Ovary (tissue), 3 donors: Measurements from ENCODE around the gene PAQR5.

ENCODE experiments used
- EP300 ChIP-seq: sonication (generic); formaldehyde crosslinking; IDR thresholded peaks from one replicate; pipeline ENCODE4 v1.6.1; 2017; ENCODE audit warnings: antibody characterized with exemption
- POLR2A ChIP-seq: fragments of 450-650 bp; IDR thresholded peaks from one replicate; pipeline ENCODE4 v1.6.1; 2017; ENCODE audit warnings: antibody characterized with exemption, mild to moderate bottlenecking, moderate library complexity
- TF ChIP-seq, protein P1 (sequence below), 3 donors: fragments of 450-650 bp in 2 of 3; fragments of 200-600 bp in 1 of 3; IDR thresholded peaks; one replicate each; pipeline versions ENCODE4 v1.5.1 to v1.8.0; 2016 to 2022; ENCODE audit warnings: antibody characterized with exemption in 3 of 3, mild to moderate bottlenecking in 1 of 3
- donor health status: DM: no; HTN: no; CAD: no.

DNA sequence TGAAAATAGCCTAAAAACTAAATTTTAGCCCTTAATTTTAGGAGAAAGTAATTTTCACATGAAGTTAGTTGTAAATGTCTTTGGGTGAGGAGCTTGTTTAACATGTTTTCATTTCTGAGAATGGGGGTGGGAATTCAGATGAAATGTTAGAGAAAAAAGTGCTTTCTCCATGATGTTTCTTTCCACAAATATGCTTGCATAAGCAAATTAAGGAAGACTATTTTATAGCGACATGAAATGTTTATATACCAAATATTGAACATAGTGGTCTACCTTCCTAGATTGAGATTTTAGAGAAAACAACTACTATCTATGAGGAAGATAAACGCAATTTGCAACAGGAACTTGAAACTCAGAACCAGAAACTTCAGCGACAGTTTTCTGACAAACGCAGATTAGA, 140.9 kb downstream of the PAQR5 start:
- TF ChIP-seq, protein P1, sequence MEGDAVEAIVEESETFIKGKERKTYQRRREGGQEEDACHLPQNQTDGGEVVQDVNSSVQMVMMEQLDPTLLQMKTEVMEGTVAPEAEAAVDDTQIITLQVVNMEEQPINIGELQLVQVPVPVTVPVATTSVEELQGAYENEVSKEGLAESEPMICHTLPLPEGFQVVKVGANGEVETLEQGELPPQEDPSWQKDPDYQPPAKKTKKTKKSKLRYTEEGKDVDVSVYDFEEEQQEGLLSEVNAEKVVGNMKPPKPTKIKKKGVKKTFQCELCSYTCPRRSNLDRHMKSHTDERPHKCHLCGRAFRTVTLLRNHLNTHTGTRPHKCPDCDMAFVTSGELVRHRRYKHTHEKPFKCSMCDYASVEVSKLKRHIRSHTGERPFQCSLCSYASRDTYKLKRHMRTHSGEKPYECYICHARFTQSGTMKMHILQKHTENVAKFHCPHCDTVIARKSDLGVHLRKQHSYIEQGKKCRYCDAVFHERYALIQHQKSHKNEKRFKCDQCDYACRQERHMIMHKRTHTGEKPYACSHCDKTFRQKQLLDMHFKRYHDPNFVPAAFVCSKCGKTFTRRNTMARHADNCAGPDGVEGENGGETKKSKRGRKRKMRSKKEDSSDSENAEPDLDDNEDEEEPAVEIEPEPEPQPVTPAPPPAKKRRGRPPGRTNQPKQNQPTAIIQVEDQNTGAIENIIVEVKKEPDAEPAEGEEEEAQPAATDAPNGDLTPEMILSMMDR (IDR thresholded peaks at IDR 0.05), result no peak
- TF ChIP-seq POLR2A (no peak), EP300 (no peak)
